HEK293 (cell line): ENCODE results near the gene TBL1X.

Experiments
- CTCF ChIA-PET: fragments of 350-600 bp; formaldehyde crosslinking; extraction: SDS; loops from one replicate; lab custom pipeline; 2021; ENCODE audit warnings: antibody characterized with exemption; lab: Yijun Ruan, JAX
- POLR2A ChIA-PET: fragments of 300-600 bp; formaldehyde crosslinking; extraction: SDS; loops from one replicate; lab custom pipeline; 2020; ENCODE audit warnings: antibody characterized with exemption, inconsistent platforms; lab: Yijun Ruan, JAX
- H3K27ac ChIP-seq: fragments of 200-500 bp; sonication (Bioruptor generic); 2 replicates; pipeline ENCODE4 v1.5.1; 2014; ENCODE audit warnings: low read depth, low read length, control low read depth, inconsistent platforms; ENCODE audit errors: extremely low read depth
- H3K36me3 ChIP-seq, 2 experiments: fragments of 200-500 bp in 1 of 2; sonication (Bioruptor generic) in 1 of 2; 1 replicate in 1 of 2; 2 replicates in 1 of 2; pipeline ENCODE4 v1.5.1; 2014 to 2017; ENCODE audit warnings: inconsistent platforms in 2 of 2, low read length in 2 of 2; ENCODE audit not compliant: control insufficient read depth in 2 of 2, insufficient read depth in 1 of 2
- H3K4me1 ChIP-seq: fragments of 200-500 bp; sonication (Bioruptor generic); 2 replicates; pipeline ENCODE4 v1.5.1; 2014; ENCODE audit warnings: mild to moderate bottlenecking, low read length, inconsistent platforms; ENCODE audit not compliant: control insufficient read depth, insufficient read depth
- H3K4me3 ChIP-seq: 2 replicates; pipeline ENCODE4 v1.5.1; 2011; ENCODE audit warnings: low read depth, mild to moderate bottlenecking, control low read depth, low read length, moderate library complexity
- H3K9me3 ChIP-seq: fragments of 200-500 bp; sonication (Bioruptor generic); 2 replicates; pipeline ENCODE4 v1.5.1; 2014; ENCODE audit warnings: low read depth, low read length, inconsistent platforms; ENCODE audit not compliant: control insufficient read depth, insufficient read depth
- AEBP2 ChIP-seq: fragments of 450-650 bp; formaldehyde crosslinking; IDR thresholded peaks from 2 replicates; pipeline ENCODE4 v1.5.1; 2016; ENCODE audit warnings: missing biosample characterization, missing genetic modification characterization, borderline replicate concordance
- GLIS1 ChIP-seq: fragments of 450-650 bp; formaldehyde crosslinking; IDR thresholded peaks from 2 replicates; pipeline ENCODE4 v1.5.1; 2016; ENCODE audit warnings: missing biosample characterization, missing genetic modification characterization
- SETDB1 ChIP-seq: IDR thresholded peaks from one replicate; pipeline ENCODE4 v1.6.1; 2017; ENCODE audit warnings: mild to moderate bottlenecking, low read length, moderate library complexity, mixed read lengths; ENCODE audit not compliant: insufficient read length
- ZFP41 ChIP-seq: fragments of 450-650 bp; formaldehyde crosslinking; IDR thresholded peaks from 2 replicates; pipeline ENCODE4 v1.5.1; 2016; ENCODE audit warnings: missing biosample characterization, missing genetic modification characterization, borderline replicate concordance
- ZNF211 ChIP-seq: fragments of 450-650 bp; formaldehyde crosslinking; IDR thresholded peaks from 2 replicates; pipeline ENCODE4 v1.5.1; 2016; ENCODE audit warnings: low read depth, missing biosample characterization, missing genetic modification characterization
- ZNF274 ChIP-seq, 2 experiments: fragments of 200-500 bp in 1 of 2; fragments of 450-650 bp in 1 of 2; sonication (Bioruptor generic) in 1 of 2; formaldehyde crosslinking in 1 of 2; IDR thresholded peaks; 2 replicates each; pipeline versions ENCODE4 v1.5.1 to v1.6.1; 2014 to 2016; ENCODE audit warnings: borderline replicate concordance in 1 of 2, inconsistent platforms in 1 of 2, low read length in 1 of 2, missing biosample characterization in 1 of 2, missing genetic modification characterization in 1 of 2
- ZNF354C ChIP-seq: fragments of 450-650 bp; formaldehyde crosslinking; IDR thresholded peaks from 2 replicates; pipeline ENCODE4 v1.5.1; 2016; ENCODE audit warnings: missing biosample characterization, missing genetic modification characterization, low read depth, borderline replicate concordance
- ZNF362 ChIP-seq: fragments of 450-650 bp; formaldehyde crosslinking; IDR thresholded peaks from 2 replicates; pipeline ENCODE4 v1.5.1; 2016; ENCODE audit warnings: missing biosample characterization, missing genetic modification characterization
- ZNF488 ChIP-seq: fragments of 450-650 bp; formaldehyde crosslinking; IDR thresholded peaks from 2 replicates; pipeline ENCODE4 v1.5.1; 2016; ENCODE audit warnings: missing biosample characterization, missing genetic modification characterization
- ZNF530 ChIP-seq: fragments of 450-650 bp; formaldehyde crosslinking; IDR thresholded peaks from 2 replicates; pipeline ENCODE4 v1.5.1; 2016; ENCODE audit warnings: low read depth, missing biosample characterization, missing genetic modification characterization
- ZNF629 ChIP-seq: fragments of 450-650 bp; formaldehyde crosslinking; IDR thresholded peaks from 2 replicates; pipeline ENCODE4 v1.5.1; 2017; ENCODE audit warnings: missing biosample characterization, missing genetic modification characterization
- ZNF658 ChIP-seq: fragments of 450-650 bp; formaldehyde crosslinking; IDR thresholded peaks from 2 replicates; pipeline ENCODE4; 2016; ENCODE audit warnings: missing biosample characterization, missing genetic modification characterization
- ZNF707 ChIP-seq: fragments of 450-650 bp; formaldehyde crosslinking; IDR thresholded peaks from 2 replicates; pipeline ENCODE4 v1.5.1; 2016; ENCODE audit warnings: missing biosample characterization, missing genetic modification characterization
- ZXDB ChIP-seq: fragments of 450-650 bp; formaldehyde crosslinking; IDR thresholded peaks from 2 replicates; pipeline ENCODE4 v1.5.1; 2016; ENCODE audit warnings: missing biosample characterization, missing genetic modification characterization
- TF ChIP-seq, protein P1 (sequence below): fragments of 450-650 bp; formaldehyde crosslinking; conservative IDR thresholded peaks from 2 replicates; pipeline ENCODE4 v1.5.1; 2016; ENCODE audit warnings: low read depth, missing biosample characterization, missing genetic modification characterization
- TF ChIP-seq, protein P2 (sequence below): fragments of 450-650 bp; formaldehyde crosslinking; IDR thresholded peaks from 2 replicates; pipeline ENCODE4 v1.5.1; 2016; ENCODE audit warnings: missing biosample characterization, missing genetic modification characterization
- TF ChIP-seq, protein P3 (sequence below): fragments of 450-650 bp; formaldehyde crosslinking; IDR thresholded peaks from 2 replicates; pipeline ENCODE4 v1.5.1; 2017; ENCODE audit warnings: missing biosample characterization, missing genetic modification characterization

Gene TBL1X

GRCh38 chrX:9664224-9664623 is 199.4 kb downstream of the TBL1X start (continued):
- TF ChIP-seq, protein P1, sequence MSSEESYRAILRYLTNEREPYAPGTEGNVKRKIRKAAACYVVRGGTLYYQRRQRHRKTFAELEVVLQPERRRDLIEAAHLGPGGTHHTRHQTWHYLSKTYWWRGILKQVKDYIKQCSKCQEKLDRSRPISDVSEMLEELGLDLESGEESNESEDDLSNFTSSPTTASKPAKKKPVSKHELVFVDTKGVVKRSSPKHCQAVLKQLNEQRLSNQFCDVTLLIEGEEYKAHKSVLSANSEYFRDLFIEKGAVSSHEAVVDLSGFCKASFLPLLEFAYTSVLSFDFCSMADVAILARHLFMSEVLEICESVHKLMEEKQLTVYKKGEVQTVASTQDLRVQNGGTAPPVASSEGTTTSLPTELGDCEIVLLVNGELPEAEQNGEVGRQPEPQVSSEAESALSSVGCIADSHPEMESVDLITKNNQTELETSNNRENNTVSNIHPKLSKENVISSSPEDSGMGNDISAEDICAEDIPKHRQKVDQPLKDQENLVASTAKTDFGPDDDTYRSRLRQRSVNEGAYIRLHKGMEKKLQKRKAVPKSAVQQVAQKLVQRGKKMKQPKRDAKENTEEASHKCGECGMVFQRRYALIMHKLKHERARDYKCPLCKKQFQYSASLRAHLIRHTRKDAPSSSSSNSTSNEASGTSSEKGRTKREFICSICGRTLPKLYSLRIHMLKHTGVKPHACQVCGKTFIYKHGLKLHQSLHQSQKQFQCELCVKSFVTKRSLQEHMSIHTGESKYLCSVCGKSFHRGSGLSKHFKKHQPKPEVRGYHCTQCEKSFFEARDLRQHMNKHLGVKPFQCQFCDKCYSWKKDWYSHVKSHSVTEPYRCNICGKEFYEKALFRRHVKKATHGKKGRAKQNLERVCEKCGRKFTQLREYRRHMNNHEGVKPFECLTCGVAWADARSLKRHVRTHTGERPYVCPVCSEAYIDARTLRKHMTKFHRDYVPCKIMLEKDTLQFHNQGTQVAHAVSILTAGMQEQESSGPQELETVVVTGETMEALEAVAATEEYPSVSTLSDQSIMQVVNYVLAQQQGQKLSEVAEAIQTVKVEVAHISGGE (tag by site-specific recombination): no peak
- TF ChIP-seq, all 188 proteins: peak for 0

- Histone ChIP-seq H3K36me3 (peaks cover 0 to 7% of the 10 kb centered on the region in 2 experiments; a peak in 1 of 3 replicates), H3K9me3 (no peaks in the 10 kb centered on the region), H3K4me1 (no peaks in the 10 kb centered on the region), H3K27ac (no peak overlapping the region), H3K4me3 (no peak overlapping the region)
- TF ChIP-seq, protein P2, sequence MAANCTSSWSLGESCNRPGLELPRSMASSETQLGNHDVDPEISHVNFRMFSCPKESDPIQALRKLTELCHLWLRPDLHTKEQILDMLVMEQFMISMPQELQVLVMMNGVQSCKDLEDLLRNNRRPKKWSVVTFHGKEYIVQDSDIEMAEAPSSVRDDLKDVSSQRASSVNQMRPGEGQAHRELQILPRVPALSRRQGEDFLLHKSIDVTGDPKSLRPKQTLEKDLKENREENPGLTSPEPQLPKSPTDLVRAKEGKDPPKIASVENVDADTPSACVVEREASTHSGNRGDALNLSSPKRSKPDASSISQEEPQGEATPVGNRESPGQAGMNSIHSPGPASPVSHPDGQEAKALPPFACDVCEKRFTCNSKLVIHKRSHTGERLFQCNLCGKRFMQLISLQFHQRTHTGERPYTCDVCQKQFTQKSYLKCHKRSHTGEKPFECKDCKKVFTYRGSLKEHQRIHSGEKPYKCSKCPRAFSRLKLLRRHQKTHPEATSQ: no peak
- TF ChIP-seq ZFP41 (tag by site-specific recombination) (no peak), ZNF362 (no peak), ZNF658 (tag by site-specific recombination) (no peak), SETDB1 (no peak), ZNF211 (tag by site-specific recombination) (no peak), GLIS1 (tag by site-specific recombination) (no peak), ZNF274 (IDR thresholded peaks at IDR 0.05; ENCODE audit: low read length) (no peak), ZNF274 (tag by site-specific recombination; IDR thresholded peaks at IDR 0.05; ENCODE audit: borderline replicate concordance) (no peak), ZXDB (tag by site-specific recombination) (no peak)
- ChIA-PET POLR2A (no interaction called here), CTCF (interaction anchor here (0.6 to 1.0 kb wide), 2 partner anchors 37 to 568 kb away, joined by 3 read pairs; no protein-coding TSS in a partner anchor)
Observed at GRCh38 chrX:9665113-9665512, 200.3 kb downstream of the TBL1X start.

DNA sequence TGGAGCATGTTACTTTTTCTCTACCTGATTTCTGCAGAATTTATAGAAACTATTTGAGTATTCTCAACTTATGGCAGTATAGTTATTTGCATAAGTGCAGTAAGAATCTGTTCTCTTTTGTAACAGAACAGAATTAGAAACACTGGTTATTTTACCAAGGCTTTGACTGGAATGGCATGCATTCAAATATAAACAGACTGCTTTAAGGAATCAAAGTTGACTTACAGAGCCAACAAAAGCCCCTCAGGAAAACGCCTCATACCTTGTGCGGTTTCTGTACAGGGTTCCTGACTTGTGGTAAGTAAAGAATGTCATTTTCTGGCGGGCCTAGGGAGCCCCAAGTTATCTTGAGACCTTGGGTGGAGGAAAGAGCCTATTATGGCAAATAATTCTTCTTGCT is 203.7 kb downstream of the TBL1X start:
- no peak overlapping the region for H3K27ac ChIP-seq
- ChIA-PET CTCF (interaction anchor here (0.6 kb wide), 1 partner anchor 452 kb away, joined by 3 read pairs; no protein-coding TSS in a partner anchor), POLR2A (no interaction called here)

More for the DNA sequence above, 203.7 kb downstream of the TBL1X start:
- Histone ChIP-seq H3K36me3 (peaks cover 0 to 10% of the 10 kb centered on the region in 2 experiments; a peak in 1 of 3 replicates), H3K4me1 (no peaks in the 10 kb centered on the region), H3K9me3 (no peaks in the 10 kb centered on the region), H3K4me3 (no peak overlapping the region)
- no peak for TF ChIP-seq ZNF488 (tag by site-specific recombination)
- TF ChIP-seq AEBP2: no peak
- no peak for TF ChIP-seq ZNF530 (tag by site-specific recombination)
- no peak for TF ChIP-seq ZNF354C (tag by site-specific recombination)
- no peak for TF ChIP-seq ZNF707 (tag by site-specific recombination)
- TF ChIP-seq, protein P3, sequence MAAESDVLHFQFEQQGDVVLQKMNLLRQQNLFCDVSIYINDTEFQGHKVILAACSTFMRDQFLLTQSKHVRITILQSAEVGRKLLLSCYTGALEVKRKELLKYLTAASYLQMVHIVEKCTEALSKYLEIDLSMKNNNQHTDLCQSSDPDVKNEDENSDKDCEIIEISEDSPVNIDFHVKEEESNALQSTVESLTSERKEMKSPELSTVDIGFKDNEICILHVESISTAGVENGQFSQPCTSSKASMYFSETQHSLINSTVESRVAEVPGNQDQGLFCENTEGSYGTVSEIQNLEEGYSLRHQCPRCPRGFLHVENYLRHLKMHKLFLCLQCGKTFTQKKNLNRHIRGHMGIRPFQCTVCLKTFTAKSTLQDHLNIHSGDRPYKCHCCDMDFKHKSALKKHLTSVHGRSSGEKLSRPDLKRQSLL: no peak
- no peak for TF ChIP-seq ZNF629 (tag by site-specific recombination)
